MM.1S (cell line): ENCODE data around the gene TMEM115.

Experiments used
- DNase-seq: peaks from one replicate; pipeline ENCODE4 v3.0.0-alpha.2; 2015
- H2AFZ ChIP-seq: fragments of 300-600 bp; sonication (generic); 2 replicates; pipeline ENCODE4 v1.6.0; 2016; ENCODE audit warnings: antibody characterized with exemption, low read length
- H3F3A ChIP-seq: fragments of 300-600 bp; sonication (generic); 2 replicates; pipeline ENCODE4 v1.6.1; 2016; ENCODE audit warnings: mild to moderate bottlenecking, antibody characterized with exemption, low read length, moderate library complexity, mixed read lengths; ENCODE audit not compliant: insufficient read depth
- H3K27ac ChIP-seq: fragments of 300-600 bp; sonication (generic); 2 replicates; pipeline ENCODE4 v1.5.1; 2016; ENCODE audit warnings: mild to moderate bottlenecking, low read length
- H3K27me3 ChIP-seq: fragments of 300-600 bp; sonication (generic); replicated peaks from 2 replicates; pipeline ENCODE4 v1.6.0; 2016; ENCODE audit warnings: low read length; ENCODE audit not compliant: insufficient read depth
- H3K36me3 ChIP-seq: fragments of 300-600 bp; sonication (generic); replicated peaks from 2 replicates; pipeline ENCODE4 v1.6.1; 2016; ENCODE audit warnings: mild to moderate bottlenecking, low read length, mixed read lengths; ENCODE audit not compliant: insufficient read depth
- H3K4me1 ChIP-seq: fragments of 300-600 bp; sonication (generic); 2 replicates; pipeline ENCODE4 v1.6.1; 2016; ENCODE audit warnings: low read length, mixed read lengths
- H3K4me2 ChIP-seq: fragments of 300-600 bp; sonication (generic); 2 replicates; pipeline ENCODE4 v1.6.0; 2016; ENCODE audit warnings: low read depth, low read length
- H3K4me3 ChIP-seq: fragments of 300-600 bp; sonication (generic); 2 replicates; pipeline ENCODE4 v1.5.1; 2016; ENCODE audit warnings: low read length, mixed read lengths
- H3K79me2 ChIP-seq: fragments of 300-600 bp; sonication (generic); 2 replicates; pipeline ENCODE4 v1.6.1; 2016; ENCODE audit warnings: mixed run types, low read length, mixed read lengths
- H3K9ac ChIP-seq: fragments of 300-600 bp; sonication (generic); 2 replicates; pipeline ENCODE4 v1.6.1; 2016; ENCODE audit warnings: low read length, mixed read lengths
- H3K9me2 ChIP-seq: fragments of 300-600 bp; sonication (generic); replicated peaks from 2 replicates; pipeline ENCODE4 v1.6.1; 2016; ENCODE audit warnings: mild to moderate bottlenecking, low read length, mixed read lengths; ENCODE audit not compliant: insufficient read depth
- H3K9me3 ChIP-seq: fragments of 300-600 bp; sonication (generic); replicated peaks from 2 replicates; pipeline ENCODE4 v1.6.1; 2016; ENCODE audit warnings: mild to moderate bottlenecking, low read length, mixed read lengths; ENCODE audit not compliant: insufficient read depth
- H4K20me1 ChIP-seq: fragments of 300-600 bp; sonication (generic); 2 replicates; pipeline ENCODE4 v1.6.1; 2016; ENCODE audit warnings: mild to moderate bottlenecking, low read length, moderate library complexity, mixed read lengths; ENCODE audit not compliant: insufficient read depth
- CTCF ChIP-seq: fragments of 300-600 bp; sonication (generic); IDR thresholded peaks from 2 replicates; pipeline ENCODE4 v1.5.1; 2016; ENCODE audit warnings: antibody characterized with exemption, low read length, mixed read lengths
- EZH2 ChIP-seq: fragments of 300-600 bp; sonication (generic); optimal IDR thresholded peaks from 2 replicates; pipeline ENCODE3; 2017; ENCODE audit warnings: low read depth, mild to moderate bottlenecking, antibody characterized with exemption, low read length, mixed read lengths
- EZH2phosphoT487 ChIP-seq: fragments of 300-600 bp; sonication (generic); IDR thresholded peaks from 2 replicates; pipeline ENCODE4 v1.6.1; 2018; ENCODE audit warnings: antibody characterized with exemption, low read length

Gene TMEM115

GRCh38 chr3:50405249-50405648 lies 45.9 kb upstream of the TMEM115 start:
- TF ChIP-seq EZH2phosphoT487: no peak
- TF ChIP-seq CTCF: no peak
- no peak for TF ChIP-seq EZH2
- H3K9me2 ChIP-seq: no peaks in the 10 kb centered on the region
- H3K36me3 ChIP-seq: no peaks in the 10 kb centered on the region
- H3K4me1 ChIP-seq: no peaks in the 10 kb centered on the region
- no peak overlapping the region for H3K27ac ChIP-seq
- no peaks in the 10 kb centered on the region for H3F3A ChIP-seq
- no peak overlapping the region for H3K4me3 ChIP-seq
- peaks cover 38% of the 10 kb centered on the region for H3K27me3 ChIP-seq
- no peaks in the 10 kb centered on the region for H3K9me3 ChIP-seq
- H4K20me1 ChIP-seq: no peaks in the 10 kb centered on the region
- no peak overlapping the region for H3K4me2 ChIP-seq
- peak; percentile 51 for DNase-seq
- no peak overlapping the region for H3K9ac ChIP-seq
- H3K79me2 ChIP-seq: no peaks in the 10 kb centered on the region
- no peak overlapping the region for H2AFZ ChIP-seq

- H3K4me2 ChIP-seq: no peak overlapping the region
- no peaks in the 10 kb centered on the region for H3K9me3 ChIP-seq
- H2AFZ ChIP-seq: no peak overlapping the region
- H3K9me2 ChIP-seq: no peaks in the 10 kb centered on the region
- no peaks in the 10 kb centered on the region for H3K79me2 ChIP-seq
- H3K9ac ChIP-seq: no peak overlapping the region
- H3K27me3 ChIP-seq: peaks cover 27% of the 10 kb centered on the region
- TF ChIP-seq CTCF: no peak
- TF ChIP-seq EZH2: no peak
- no peak for TF ChIP-seq EZH2phosphoT487
- no peaks in the 10 kb centered on the region for H4K20me1 ChIP-seq
- H3K27ac ChIP-seq: no peak overlapping the region
- no peaks in the 10 kb centered on the region for H3K4me1 ChIP-seq
- no peaks in the 10 kb centered on the region for H3F3A ChIP-seq
- H3K36me3 ChIP-seq: no peaks in the 10 kb centered on the region
- DNase-seq: no peak
- H3K4me3 ChIP-seq: no peak overlapping the region
Measured at GRCh38 chr3:50401978-50402595, 42.8 kb upstream of the TMEM115 start.

- Histone ChIP-seq H3F3A (no peaks in the 10 kb centered on the region), H4K20me1 (no peaks in the 10 kb centered on the region), H3K4me1 (no peaks in the 10 kb centered on the region), H3K9me2 (no peaks in the 10 kb centered on the region), H3K4me3 (no peak overlapping the region), H2AFZ (no peak overlapping the region), H3K27ac (no peak overlapping the region), H3K79me2 (no peaks in the 10 kb centered on the region), H3K9me3 (no peaks in the 10 kb centered on the region), H3K36me3 (no peaks in the 10 kb centered on the region), H3K4me2 (no peak overlapping the region), H3K27me3 (peaks cover 50% of the 10 kb centered on the region), H3K9ac (no peak overlapping the region)
- no peak for DNase-seq
- no peak for TF ChIP-seq CTCF
- no peak for TF ChIP-seq EZH2
- TF ChIP-seq EZH2phosphoT487: no peak
Measured at GRCh38 chr3:50396502-50396901, 37.2 kb upstream of the TMEM115 start.
